Transverse colon (tissue), 4 donors: ENCODE data around the gene MID1. TPM values are rescaled to one million over a fixed set of nuclear protein-coding genes. Genes with fewer than 3 reads are reported as not detected.

ENCODE experiments used
- DNase-seq: peaks from one replicate; pipeline ENCODE4 v3.0.0-alpha.2; 2019
- H3K27ac ChIP-seq, 4 donors: fragments of 200-600 bp; sonication (generic); 2 replicates each; pipeline ENCODE4 v1.5.1; 2016 to 2018; ENCODE audit warnings: inconsistent platforms in 4 of 4
- H3K27me3 ChIP-seq: fragments of 200-600 bp; sonication (generic); 2 replicates; pipeline ENCODE4 v1.5.1; 2017; ENCODE audit warnings: inconsistent platforms
- H3K36me3 ChIP-seq, 4 donors: fragments of 200-600 bp; sonication (generic); 2 replicates each; pipeline ENCODE4 v1.5.1; 2017 to 2019; ENCODE audit warnings: inconsistent platforms in 4 of 4
- H3K4me1 ChIP-seq, 4 donors: fragments of 200-600 bp; sonication (generic); 2 replicates each; pipeline ENCODE4 v1.5.1; 2017 to 2020; ENCODE audit warnings: inconsistent platforms in 4 of 4
- H3K4me3 ChIP-seq, 4 donors: fragments of 200-600 bp; sonication (generic); 1 replicate in 1 of 4; 2 replicates in 3 of 4; pipeline versions ENCODE4 v1.5.1 to v1.6.1; 2017 to 2019; ENCODE audit warnings: inconsistent platforms in 4 of 4
- H3K9me3 ChIP-seq, 2 donors: fragments of 200-600 bp; sonication (generic); 2 replicates each; pipeline ENCODE4 v1.5.1; 2017 to 2019; ENCODE audit warnings: inconsistent platforms in 2 of 2
- EP300 ChIP-seq: sonication (generic); formaldehyde crosslinking; IDR thresholded peaks from one replicate; pipeline ENCODE4 v1.6.1; 2017; ENCODE audit warnings: antibody characterized with exemption, low read depth
- POLR2A ChIP-seq: fragments of 450-650 bp; IDR thresholded peaks from one replicate; pipeline ENCODE4 v1.6.1; 2016; ENCODE audit warnings: antibody characterized with exemption, mild to moderate bottlenecking, moderate library complexity
- POLR2AphosphoS5 ChIP-seq, 3 donors: sonication (generic); formaldehyde crosslinking; IDR thresholded peaks; one replicate each; pipeline ENCODE4 v1.6.1; 2016; ENCODE audit warnings: antibody characterized with exemption in 3 of 3
- WGBS, 2 donors: methylation state at CpG; one replicate each; pipeline ENCODE4 v1.1.5; 2018; ENCODE audit warnings: low coverage in 1 of 2; 5-methylcytosine and 5-hydroxymethylcytosine counted together
- in situ Hi-C, 4 donors: fragments of 200-750 bp; cut with MboI; loops; one replicate each; pipeline versions ENCODE4 v1.15.0 to v1.15.1; 2017; ENCODE audit warnings: low sequenced_read_pairs in 3 of 4, low pct_ligation_motif_present in 1 of 4, low pct_unique_long_range_greater_than_20kb in 1 of 4
- intact Hi-C: fragments of 100-400 bp; cut with DNase I; formaldehyde crosslinking; loops from one replicate; pipeline ENCODE4 v1.15.1; 2023; ENCODE audit warnings: low total_unique reads
- total RNA-seq, 4 donors: library from RNA; depleted of rRNA; stranded (reverse); fragments of >200 nt; gene quantifications; one replicate each; pipeline ENCODE4 v1.1.0, GENCODE V29; 2016
- TF ChIP-seq, protein P1 (sequence below), 5 experiments: fragments of 200-600 bp in 3 of 5; fragments of 450-650 bp in 2 of 5; sonication (generic) in 3 of 5; IDR thresholded peaks; 1 replicate in 2 of 5; 2 replicates in 3 of 5; pipeline ENCODE4 v1.5.1; 2016 to 2017; ENCODE audit warnings: antibody characterized with exemption in 5 of 5, inconsistent platforms in 3 of 5, mild to moderate bottlenecking in 2 of 5, moderate library complexity in 1 of 5

The MID1 gene
- total RNA-seq, 4 donors from 2014 or later, result 27.0 to 85.2 (median 37.7) TPM

DNA sequence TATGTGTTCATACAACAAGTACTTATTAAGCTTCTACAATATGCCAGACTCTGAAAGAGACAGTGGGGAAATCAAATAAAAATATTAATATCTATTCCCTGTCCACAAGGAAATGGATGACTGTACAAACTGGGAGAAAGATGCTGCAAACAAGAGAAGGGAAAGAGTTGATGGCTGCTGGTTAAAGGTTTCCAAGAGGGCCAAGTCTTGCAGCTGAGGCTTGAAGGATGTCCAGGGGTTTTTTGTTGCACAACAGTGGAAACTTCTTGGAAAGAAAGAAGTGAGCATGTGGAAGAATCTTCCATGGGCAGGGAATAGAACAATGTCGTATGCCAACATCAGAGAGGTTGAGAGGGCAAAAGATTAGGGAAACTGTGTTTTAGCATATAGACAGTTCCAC is 95.8 kb downstream of the MID1 start:
- no peak overlapping the region for H3K4me3 ChIP-seq
- no peaks in the 10 kb centered on the region for H3K27me3 ChIP-seq
- H3K9me3 ChIP-seq, result no peaks in the 10 kb centered on the region
- intact Hi-C loops (no loop called here), in situ Hi-C loops (no loop called here)
- no peaks in the 10 kb centered on the region for H3K4me1 ChIP-seq
- no peak overlapping the region for H3K27ac ChIP-seq
- TF ChIP-seq, protein P1, sequence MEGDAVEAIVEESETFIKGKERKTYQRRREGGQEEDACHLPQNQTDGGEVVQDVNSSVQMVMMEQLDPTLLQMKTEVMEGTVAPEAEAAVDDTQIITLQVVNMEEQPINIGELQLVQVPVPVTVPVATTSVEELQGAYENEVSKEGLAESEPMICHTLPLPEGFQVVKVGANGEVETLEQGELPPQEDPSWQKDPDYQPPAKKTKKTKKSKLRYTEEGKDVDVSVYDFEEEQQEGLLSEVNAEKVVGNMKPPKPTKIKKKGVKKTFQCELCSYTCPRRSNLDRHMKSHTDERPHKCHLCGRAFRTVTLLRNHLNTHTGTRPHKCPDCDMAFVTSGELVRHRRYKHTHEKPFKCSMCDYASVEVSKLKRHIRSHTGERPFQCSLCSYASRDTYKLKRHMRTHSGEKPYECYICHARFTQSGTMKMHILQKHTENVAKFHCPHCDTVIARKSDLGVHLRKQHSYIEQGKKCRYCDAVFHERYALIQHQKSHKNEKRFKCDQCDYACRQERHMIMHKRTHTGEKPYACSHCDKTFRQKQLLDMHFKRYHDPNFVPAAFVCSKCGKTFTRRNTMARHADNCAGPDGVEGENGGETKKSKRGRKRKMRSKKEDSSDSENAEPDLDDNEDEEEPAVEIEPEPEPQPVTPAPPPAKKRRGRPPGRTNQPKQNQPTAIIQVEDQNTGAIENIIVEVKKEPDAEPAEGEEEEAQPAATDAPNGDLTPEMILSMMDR (IDR thresholded peaks at IDR 0.05), result no peak
- no peak for TF ChIP-seq EP300
- TF ChIP-seq POLR2AphosphoS5 (IDR thresholded peaks at IDR 0.05), result no peak
- TF ChIP-seq POLR2A, result no peak
- DNase-seq, result no peak
- 72 to 100% methylated on average over 1 of the region's 1 CpG for WGBS, 2 donors
- peaks cover 0 to 2% (median 0%) of the 10 kb centered on the region in 4 donors for H3K36me3 ChIP-seq

DNA sequence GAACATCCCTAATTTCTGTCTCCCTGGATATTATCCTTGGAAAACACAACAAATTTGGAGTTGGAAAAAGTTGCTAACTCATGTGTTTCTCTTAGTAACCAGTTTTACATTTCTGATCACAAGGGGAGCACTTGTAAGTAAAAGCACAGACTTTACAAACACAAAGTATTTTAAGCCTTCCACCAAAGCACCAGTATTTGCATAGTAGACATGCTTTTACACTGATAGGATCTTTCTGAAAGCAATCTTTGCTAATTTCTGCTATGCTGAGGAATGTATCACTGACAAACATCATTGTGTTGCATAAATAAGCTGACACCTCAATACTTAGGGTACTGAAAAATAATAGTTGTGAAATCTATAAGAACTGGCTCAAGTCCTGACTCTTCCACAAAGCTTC is 100.6 kb downstream of the MID1 start:
- Histone ChIP-seq H3K27me3 (no peaks in the 10 kb centered on the region), H3K9me3 (no peaks in the 10 kb centered on the region), H3K4me1 (no peaks in the 10 kb centered on the region), H3K27ac (no peak overlapping the region), H3K36me3 (no peaks in the 10 kb centered on the region), H3K4me3 (no peak overlapping the region)
- in situ Hi-C loops, result no loop called here
- TF ChIP-seq EP300, result no peak
- no peak for TF ChIP-seq POLR2AphosphoS5 (IDR thresholded peaks at IDR 0.05)
- TF ChIP-seq, protein P1 (IDR thresholded peaks at IDR 0.05), result no peak
- no peak for TF ChIP-seq POLR2A
- DNase-seq, result no peak
- intact Hi-C loops, result no loop called here

DNA sequence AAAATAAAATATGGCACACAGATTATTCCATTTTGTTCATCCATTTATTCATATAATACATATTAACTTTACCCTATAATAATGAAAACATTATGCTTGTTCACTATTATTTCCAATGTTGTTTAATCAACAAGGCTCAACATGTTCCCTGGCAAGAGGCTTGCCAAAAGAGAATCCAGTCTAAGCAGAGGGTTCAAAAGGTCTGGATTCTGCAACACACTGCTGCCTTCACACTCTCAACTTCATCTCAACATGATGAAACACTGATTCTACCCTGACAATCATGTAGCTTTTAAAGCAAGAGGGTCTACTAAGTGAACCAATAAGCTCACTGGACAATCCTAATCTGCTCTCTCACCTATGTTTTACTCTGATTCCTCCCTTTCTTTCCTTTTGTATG is 101.1 kb downstream of the MID1 start:
- no peak for DNase-seq
- TF ChIP-seq EP300 (no peak), POLR2A (no peak), POLR2AphosphoS5 (IDR thresholded peaks at IDR 0.05) (no peak)
- TF ChIP-seq, protein P1 (IDR thresholded peaks at IDR 0.05), result no peak
- in situ Hi-C loops, result no loop called here
- no peak overlapping the region for H3K4me3 ChIP-seq
- no peaks in the 10 kb centered on the region for H3K36me3 ChIP-seq
- no peak overlapping the region for H3K27ac ChIP-seq
- H3K9me3 ChIP-seq, result no peaks in the 10 kb centered on the region
- no peaks in the 10 kb centered on the region for H3K27me3 ChIP-seq
- H3K4me1 ChIP-seq, result no peaks in the 10 kb centered on the region
- intact Hi-C loops, result no loop called here

DNA sequence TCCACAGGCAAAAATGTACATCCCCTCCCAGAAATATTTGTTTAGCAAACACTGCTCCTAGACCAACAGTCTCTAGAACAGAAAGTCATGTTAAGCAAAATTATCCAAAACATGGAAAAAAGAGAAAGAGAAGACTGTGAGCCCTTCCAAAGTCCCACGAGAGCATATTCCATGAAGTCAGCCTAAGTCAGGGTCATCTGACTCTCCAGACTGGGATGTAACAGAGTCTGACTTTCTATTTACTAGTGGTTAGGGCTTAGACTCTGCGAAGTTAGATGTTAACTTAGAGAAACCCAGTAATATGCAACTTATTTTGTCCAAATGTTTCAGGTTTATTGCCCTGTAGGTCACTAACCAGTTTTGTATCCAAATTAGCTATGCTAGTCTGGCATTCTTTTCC is 102.3 kb downstream of the MID1 start:
- Histone ChIP-seq H3K4me3 (no peak overlapping the region), H3K27ac (peak overlapping the region in 1 of 4 donors; percentile 12), H3K9me3 (no peaks in the 10 kb centered on the region), H3K36me3 (no peaks in the 10 kb centered on the region), H3K27me3 (no peaks in the 10 kb centered on the region), H3K4me1 (no peaks in the 10 kb centered on the region)
- in situ Hi-C loops, result no loop called here
- no peak for TF ChIP-seq POLR2AphosphoS5 (IDR thresholded peaks at IDR 0.05)
- no peak for TF ChIP-seq EP300
- TF ChIP-seq POLR2A, result no peak
- TF ChIP-seq, protein P1 (IDR thresholded peaks at IDR 0.05), result no peak
- no peak for DNase-seq
- intact Hi-C loops, result no loop called here
- whole genome bisulfite sequencing, 2 donors, result 50 to 86% methylated on average over 2 of the region's 2 CpGs
